Endothelial cell of umbilical vein (primary cell): ENCODE data around the gene PCDHB14. TPM values are rescaled to one million over a fixed set of nuclear protein-coding genes. Genes with fewer than 3 reads are reported as not detected.

Source experiments
- BruUV-seq: library from RNA; stranded (reverse); fragments of 400-500 nt; replicated peaks from 2 replicates; lab custom pipeline; 2021; lab: Mats Ljungman, UMichigan
- CTCF ChIA-PET: fragments of 300-600, 350-600 bp; sonication (Branson Sonifier 250); formaldehyde crosslinking; loops from one replicate; lab custom pipeline; 2021; ENCODE audit warnings: antibody characterized with exemption, inconsistent platforms; lab: Charles Lee
- POLR2A ChIA-PET: fragments of 300-600, 350-600 bp; sonication (Branson Sonifier 250); formaldehyde crosslinking; loops from one replicate; lab custom pipeline; 2021; ENCODE audit warnings: antibody characterized with exemption, inconsistent platforms; lab: Charles Lee
- DNase-seq: peaks from one replicate; pipeline ENCODE4 v3.0.0-alpha.2; 2011; ENCODE audit warnings: low read depth, low spot score
- FAIRE-seq: peaks from 2 replicates; lab custom pipeline; 2011; peaks lifted over from hg19 to GRCh38; lab: Jason Lieb, UNC
- H2AFZ ChIP-seq: 2 replicates; pipeline ENCODE4 v1.6.0; 2012; ENCODE audit warnings: low read depth, low read length, control low read depth, inconsistent platforms
- H3K27ac ChIP-seq: 2 replicates; pipeline ENCODE4 v1.5.1; 2011; ENCODE audit warnings: low read depth, mild to moderate bottlenecking, control low read depth, low read length, moderate library complexity; ENCODE audit not compliant: insufficient read depth
- H3K27me3 ChIP-seq, 2 experiments: 2 replicates each; pipeline versions ENCODE4 v1.6.0 to v1.6.1; 2011; ENCODE audit warnings: low read length in 2 of 2, mixed read lengths in 1 of 2; ENCODE audit not compliant: control insufficient read depth in 2 of 2, insufficient read depth in 2 of 2
- H3K36me3 ChIP-seq, 2 experiments: 2 replicates in 1 of 2; 3 replicates in 1 of 2; pipeline ENCODE4 v1.5.1; 2011; ENCODE audit warnings: low read length in 2 of 2, mild to moderate bottlenecking in 1 of 2, moderate library complexity in 1 of 2; ENCODE audit not compliant: control insufficient read depth in 2 of 2, insufficient read depth in 2 of 2; ENCODE audit errors: extremely low read depth in 1 of 2
- H3K4me1 ChIP-seq: 3 replicates; pipeline ENCODE4 v1.5.1; 2011; ENCODE audit warnings: mild to moderate bottlenecking, low read length; ENCODE audit not compliant: control insufficient read depth, insufficient read depth; ENCODE audit errors: extremely low read depth
- H3K4me2 ChIP-seq: 2 replicates; pipeline ENCODE4 v1.6.1; 2011; ENCODE audit warnings: low read length, control low read depth, mixed read lengths; ENCODE audit not compliant: insufficient read depth
- H3K4me3 ChIP-seq, 3 experiments: fragments of 200-600 bp in 1 of 3; sonication (generic), shearing (Covaris generic) in 1 of 3; replicated peaks in 1 of 3; 2 replicates each; pipeline ENCODE4 v1.5.1; 2011 to 2016; ENCODE audit warnings: control low read depth in 3 of 3, low read length in 3 of 3, mild to moderate bottlenecking in 2 of 3, inconsistent platforms in 1 of 3, low read depth in 1 of 3, moderate library complexity in 1 of 3; ENCODE audit not compliant: insufficient read depth in 1 of 3
- H3K79me2 ChIP-seq: 2 replicates; pipeline ENCODE4 v1.6.0; 2012; ENCODE audit warnings: low read length, inconsistent platforms; ENCODE audit not compliant: control insufficient read depth, insufficient read depth
- H3K9ac ChIP-seq: replicated peaks from 2 replicates; pipeline ENCODE3; 2011; ENCODE audit warnings: low read length, control low read depth; ENCODE audit not compliant: insufficient read depth; ENCODE audit errors: extremely low read depth
- H3K9me1 ChIP-seq: replicated peaks from 3 replicates; pipeline ENCODE4 v1.6.0; 2011; ENCODE audit warnings: mild to moderate bottlenecking, low read length; ENCODE audit not compliant: control insufficient read depth, insufficient read depth; ENCODE audit errors: extremely low read depth
- H3K9me3 ChIP-seq: replicated peaks from 2 replicates; pipeline ENCODE4 v1.5.1; 2012; ENCODE audit warnings: low read length, inconsistent platforms; ENCODE audit not compliant: control insufficient read depth, insufficient read depth
- H4K20me1 ChIP-seq: replicated peaks from 2 replicates; pipeline ENCODE3; 2011; ENCODE audit warnings: mild to moderate bottlenecking, low read length; ENCODE audit not compliant: control insufficient read depth, insufficient read depth; ENCODE audit errors: extremely low read depth
- EZH2 ChIP-seq: IDR thresholded peaks from 2 replicates; pipeline ENCODE4 v1.6.1; 2012; ENCODE audit warnings: borderline replicate concordance, low read depth, mild to moderate bottlenecking, moderate library complexity, low read length, inconsistent platforms; ENCODE audit not compliant: severe bottlenecking
- FOS ChIP-seq: IDR thresholded peaks from 2 replicates; pipeline ENCODE4 v1.6.1; 2011; ENCODE audit warnings: mild to moderate bottlenecking, low read length, moderate library complexity, borderline replicate concordance; ENCODE audit not compliant: insufficient read depth
- GATA2 ChIP-seq: IDR thresholded peaks from 2 replicates; pipeline ENCODE4 v1.7.0; 2011; ENCODE audit warnings: low read depth, mild to moderate bottlenecking, moderate library complexity, mixed read lengths, low read length; ENCODE audit not compliant: insufficient read length, insufficient read depth
- JUN ChIP-seq: IDR thresholded peaks from 2 replicates; pipeline ENCODE4 v1.6.1; 2011; ENCODE audit warnings: borderline replicate concordance, low read depth; ENCODE audit not compliant: insufficient read length, insufficient read depth
- MYC ChIP-seq: IDR thresholded peaks from one replicate; pipeline ENCODE4 v1.6.1; 2011; ENCODE audit warnings: mild to moderate bottlenecking, low read depth, low read length
- POLR2A ChIP-seq: IDR thresholded peaks from 2 replicates; pipeline ENCODE4 v1.6.1; 2012; ENCODE audit warnings: low read depth, mild to moderate bottlenecking, control low read depth, low read length
- POLR2AphosphoS5 ChIP-seq: IDR thresholded peaks from 2 replicates; pipeline ENCODE4 v1.6.1; 2012; ENCODE audit warnings: low read depth, mild to moderate bottlenecking, control low read depth, low read length, moderate library complexity; ENCODE audit not compliant: insufficient read depth
- dilution Hi-C: fragments of 300-500 bp; cut with MboI; formaldehyde crosslinking; loops from one replicate; pipeline ENCODE4 v1.15.0; 2019; ENCODE audit warnings: low sequenced_read_pairs; ENCODE audit not compliant: extremely low pct_ligation_motif_present
- intact Hi-C: fragments of 100-400 bp; cut with micrococcal nuclease; formaldehyde crosslinking; loops from one replicate; pipeline ENCODE4 v1.10.0; 2022
- polyA plus RNA-seq, 4 experiments: library from polyadenylated mRNA; depleted of rRNA in 3 of 4; stranded (reverse) in 3 of 4; unstranded in 1 of 4; fragments of >200 nt; gene quantifications; 2 replicates each; pipeline versions ENCODE4 v1.2.1 to v1.2.3, GENCODE V29; 2011 to 2012; ENCODE audit warnings: missing spikeins in 1 of 4
- total RNA-seq: library from RNA; stranded (reverse); gene quantifications from 2 replicates; pipeline ENCODE4 v1.2.3, GENCODE V29; 2021
- TF ChIP-seq, protein P1 (sequence below): IDR thresholded peaks from 2 replicates; pipeline ENCODE4 v1.6.1; 2011; ENCODE audit not compliant: insufficient read depth, insufficient read length
- TF ChIP-seq, protein P2 (sequence below), 2 donors: IDR thresholded peaks; 1 replicate in 1 of 2; 2 replicates in 1 of 2; pipeline ENCODE4 v1.5.1; 2011; ENCODE audit warnings: low read length in 2 of 2, mild to moderate bottlenecking in 2 of 2, moderate library complexity in 2 of 2, control low read depth in 1 of 2, inconsistent platforms in 1 of 2, low read depth in 1 of 2; ENCODE audit not compliant: insufficient read depth in 1 of 2; ENCODE audit errors: extremely low read depth in 1 of 2

Gene PCDHB14
- total and polyA plus RNA-seq, 2 donors (not counting 3 experiments of a cell fraction or from before 2014, with no cell fraction given): 0.72 to 1.0 TPM

DNA sequence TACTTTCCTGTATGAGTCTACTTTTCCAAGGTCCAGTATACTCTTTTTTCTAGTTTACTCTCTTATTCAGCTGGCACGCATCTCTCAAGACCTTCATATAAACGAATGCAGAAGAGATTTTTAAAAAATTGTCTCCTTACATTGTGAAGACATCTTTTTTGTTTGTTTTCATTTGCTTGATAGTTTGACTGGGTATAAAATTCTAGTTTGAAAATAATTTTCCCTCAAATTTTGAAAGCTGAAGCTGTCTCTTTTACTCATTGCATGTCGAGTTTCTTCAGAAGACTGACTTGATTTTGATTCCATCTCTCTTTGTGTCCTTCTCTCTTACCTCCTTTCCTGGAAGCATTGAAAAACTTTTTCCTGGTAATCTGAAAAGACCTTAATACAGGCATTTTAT is 26.8 kb upstream of the PCDHB14 start:
- Histone ChIP-seq H3K4me1 (no peaks in the 10 kb centered on the region), H3K9me1 (no peaks in the 10 kb centered on the region), H2AFZ (no peak overlapping the region), H3K79me2 (no peaks in the 10 kb centered on the region), H3K4me2 (no peak overlapping the region), H3K4me3 (no peak overlapping the region), H3K9ac (no peak overlapping the region), H4K20me1 (no peaks in the 10 kb centered on the region), H3K9me3 (no peaks in the 10 kb centered on the region), H3K27ac (no peak overlapping the region), H3K27me3 (no peaks in the 10 kb centered on the region), H3K36me3 (no peaks in the 10 kb centered on the region)
- no peak for TF ChIP-seq EZH2
- TF ChIP-seq FOS: no peak
- TF ChIP-seq GATA2: no peak
- TF ChIP-seq POLR2AphosphoS5: no peak
- TF ChIP-seq, protein P1, sequence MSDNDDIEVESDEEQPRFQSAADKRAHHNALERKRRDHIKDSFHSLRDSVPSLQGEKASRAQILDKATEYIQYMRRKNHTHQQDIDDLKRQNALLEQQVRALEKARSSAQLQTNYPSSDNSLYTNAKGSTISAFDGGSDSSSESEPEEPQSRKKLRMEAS: no peak
- TF ChIP-seq, protein P2, sequence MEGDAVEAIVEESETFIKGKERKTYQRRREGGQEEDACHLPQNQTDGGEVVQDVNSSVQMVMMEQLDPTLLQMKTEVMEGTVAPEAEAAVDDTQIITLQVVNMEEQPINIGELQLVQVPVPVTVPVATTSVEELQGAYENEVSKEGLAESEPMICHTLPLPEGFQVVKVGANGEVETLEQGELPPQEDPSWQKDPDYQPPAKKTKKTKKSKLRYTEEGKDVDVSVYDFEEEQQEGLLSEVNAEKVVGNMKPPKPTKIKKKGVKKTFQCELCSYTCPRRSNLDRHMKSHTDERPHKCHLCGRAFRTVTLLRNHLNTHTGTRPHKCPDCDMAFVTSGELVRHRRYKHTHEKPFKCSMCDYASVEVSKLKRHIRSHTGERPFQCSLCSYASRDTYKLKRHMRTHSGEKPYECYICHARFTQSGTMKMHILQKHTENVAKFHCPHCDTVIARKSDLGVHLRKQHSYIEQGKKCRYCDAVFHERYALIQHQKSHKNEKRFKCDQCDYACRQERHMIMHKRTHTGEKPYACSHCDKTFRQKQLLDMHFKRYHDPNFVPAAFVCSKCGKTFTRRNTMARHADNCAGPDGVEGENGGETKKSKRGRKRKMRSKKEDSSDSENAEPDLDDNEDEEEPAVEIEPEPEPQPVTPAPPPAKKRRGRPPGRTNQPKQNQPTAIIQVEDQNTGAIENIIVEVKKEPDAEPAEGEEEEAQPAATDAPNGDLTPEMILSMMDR (IDR thresholded peaks at IDR 0.05; ENCODE audit: extremely low read depth in 1 of 2, insufficient read depth in 1 of 2, low read depth in 1 of 2, low read length in 2 of 2): no peak
- no peak for TF ChIP-seq JUN
- no peak for TF ChIP-seq POLR2A
- no peak for TF ChIP-seq MYC
- DNase-seq: no peak
- ChIA-PET CTCF (interaction anchor here (2.2 kb wide), 1 partner anchor 368 kb away, joined by 7 read pairs; no protein-coding TSS in a partner anchor), POLR2A (no interaction called here)
- intact Hi-C loops (no loop called here), dilution Hi-C loops (no loop called here)
- FAIRE-seq: peak; percentile 18
- no TSS peak for BruUV-seq
